ENCODE measurements around the gene LARP1. TPM values are rescaled to one million over a fixed set of nuclear protein-coding genes. Genes with fewer than 3 reads are reported as not detected.

Gene LARP1
- total and polyA plus RNA-seq, 9 of the 15 experiments (the other 6 are each of a cell fraction or from before 2014, with no cell fraction given) = 22.6 to 300 (median 92.0) TPM

DNA sequence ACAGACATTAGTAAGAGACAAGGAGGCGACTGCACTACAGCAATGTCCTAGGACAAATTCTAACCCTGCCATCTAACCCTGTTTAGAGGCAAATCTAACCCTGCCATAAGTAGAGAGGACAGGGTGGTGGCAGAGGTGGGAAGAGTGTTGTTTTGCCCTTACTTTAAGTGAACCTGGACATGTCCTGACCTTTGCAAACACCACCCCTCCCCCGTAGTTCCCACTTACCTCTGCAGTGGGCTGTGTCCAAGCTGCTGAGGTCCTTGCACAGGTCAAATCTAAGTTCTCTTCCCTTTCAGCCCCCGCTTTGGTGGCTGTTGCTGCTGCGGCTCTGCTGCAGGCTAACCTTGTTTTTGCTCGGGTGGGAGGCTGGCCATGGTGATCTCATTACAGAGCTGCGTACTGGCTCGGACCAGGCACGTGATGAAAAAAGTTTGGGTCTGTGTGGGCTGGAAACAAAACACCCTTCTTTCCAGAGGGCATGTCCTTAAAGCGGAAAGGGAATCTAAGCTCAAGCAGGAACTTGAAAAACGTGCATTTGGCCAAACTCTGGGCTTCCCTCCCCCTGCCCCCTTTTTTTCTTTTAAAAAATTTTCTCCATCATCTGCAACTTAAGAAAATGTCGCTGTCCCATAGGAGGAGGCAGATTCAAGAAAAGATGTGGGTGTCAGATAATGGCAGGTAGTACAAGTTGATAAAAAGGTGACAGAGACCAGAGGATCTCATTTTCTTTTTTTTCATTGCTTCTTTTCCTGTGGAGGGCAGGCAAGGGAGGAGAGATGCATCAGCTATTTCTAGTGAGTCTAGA is 95.3 kb downstream of the LARP1 start, which contains the start of gene FAXDC2 (continued):
- TF ChIP-seq ZBTB9 (CRISPR knock-in tag; IDR thresholded peaks at IDR 0.05) = no peak
- TF ChIP-seq HNRNPUL1 (IDR thresholded peaks at IDR 0.05; ENCODE audit: low read length) = no peak
- no peak for TF ChIP-seq E2F8 (IDR thresholded peaks at IDR 0.05; ENCODE audit: low read depth, partially characterized antibody)
- no peak for TF ChIP-seq RBM34 (IDR thresholded peaks at IDR 0.05; ENCODE audit: borderline replicate concordance, insufficient read depth, low read length)
- no peak for TF ChIP-seq HOMEZ (CRISPR knock-in tag; IDR thresholded peaks at IDR 0.05)
- no peak for TF ChIP-seq TCF15 (CRISPR knock-in tag; IDR thresholded peaks at IDR 0.05)
- no peak for TF ChIP-seq DACH1 (IDR thresholded peaks at IDR 0.05; ENCODE audit: partially characterized antibody)
- no peak for TF ChIP-seq CHCHD3 (CRISPR knock-in tag; IDR thresholded peaks at IDR 0.05)
- no peak for TF ChIP-seq THRB (CRISPR knock-in tag; conservative IDR thresholded peaks at IDR 0.05)
- peak in 1 of 2 experiments; percentile 34 for TF ChIP-seq AFF1 (IDR thresholded peaks at IDR 0.05; ENCODE audit: low read depth in 1 of 2, partially characterized antibody in 2 of 2)
- no peak for TF ChIP-seq NCOR1 (IDR thresholded peaks at IDR 0.05)
- peak; percentile 28; the same call in 1 of the 2 replicates for TF ChIP-seq PHF8 (IDR thresholded peaks at IDR 0.05; ENCODE audit: borderline replicate concordance, low read length)
- no peak for TF ChIP-seq MTA2 (IDR thresholded peaks at IDR 0.05; ENCODE audit: low read depth)
- no peak for TF ChIP-seq ZFPM2 (CRISPR knock-in tag; IDR thresholded peaks at IDR 0.05)
- TF ChIP-seq MTF1 (CRISPR knock-in tag; IDR thresholded peaks at IDR 0.05; ENCODE audit: borderline replicate concordance) = no peak
